ENCODE data around the gene GNAI2. TPM values are rescaled to one million over a fixed set of nuclear protein-coding genes. Genes with fewer than 3 reads are reported as not detected.
"Not testable (repeated sequence)": the region's sequence is repeated elsewhere in the genome, so short reads cannot be mapped to it uniquely, and the experiment has no call there.

GNAI2 gene
- total RNA-seq, 1 donor from 2014 or later = 237 TPM

GRCh38 chr3:50210176-50210509 lies 25.9 kb upstream of the GNAI2 start:
- Mint-ChIP-seq H3K27ac (no peak overlapping the region), H3K4me3 (no peak overlapping the region), H3K27me3 (ENCODE audit: insufficient read depth) (peaks cover 31% of the 10 kb centered on the region), H3K36me3 (ENCODE audit: low read depth) (no peaks in the 10 kb centered on the region), H3K9me3 (no peaks in the 10 kb centered on the region), H3K4me1 (ENCODE audit: low read depth) (peaks cover 4% of the 10 kb centered on the region)
- intact Hi-C loops (cut with micrococcal nuclease) = loop anchor here (1.0 kb wide), 1 partner anchor 12 kb away; no protein-coding TSS in a partner anchor
- no peak for DNase-seq (ENCODE audit: low spot score)

- DNase-seq (ENCODE audit: low spot score) = no peak
- intact Hi-C loops (cut with micrococcal nuclease) = loop anchor here (1.0 kb wide), 1 partner anchor 12 kb away; no protein-coding TSS in a partner anchor
- Mint-ChIP-seq H3K36me3 (ENCODE audit: low read depth) (no peaks in the 10 kb centered on the region), H3K27me3 (ENCODE audit: insufficient read depth) (peaks cover 30% of the 10 kb centered on the region), H3K4me3 (no peak overlapping the region), H3K4me1 (ENCODE audit: low read depth) (peaks cover 4% of the 10 kb centered on the region), H3K27ac (no peak overlapping the region), H3K9me3 (no peaks in the 10 kb centered on the region)
Measured at GRCh38 chr3:50210510-50211367, 25.3 kb upstream of the GNAI2 start.

- intact Hi-C loops (cut with micrococcal nuclease); H3K4me1 Mint-ChIP-seq (ENCODE audit: low read depth); H3K27ac Mint-ChIP-seq: not testable (repeated sequence)
Measured at GRCh38 chr3:50211368-50211717, 24.7 kb upstream of the GNAI2 start.

GRCh38 chr3:50211930-50212329 lies 24.1 kb upstream of the GNAI2 start:
- intact Hi-C loops (cut with micrococcal nuclease) = no loop called here
- Mint-ChIP-seq H3K36me3 (ENCODE audit: low read depth) (no peaks in the 10 kb centered on the region), H3K27ac (no peak overlapping the region), H3K4me3 (no peak overlapping the region), H3K9me3 (no peaks in the 10 kb centered on the region), H3K4me1 (ENCODE audit: low read depth) (peaks cover 4% of the 10 kb centered on the region), H3K27me3 (ENCODE audit: insufficient read depth) (peaks cover 22% of the 10 kb centered on the region)
- DNase-seq (ENCODE audit: low spot score) = no peak

More at GRCh38 chr3:50211368-50211717, 24.7 kb upstream of the GNAI2 start:
- H3K36me3 Mint-ChIP-seq (ENCODE audit: low read depth); H3K9me3 Mint-ChIP-seq; DNase-seq (ENCODE audit: low spot score); H3K4me3 Mint-ChIP-seq: not testable (repeated sequence)
- H3K27me3 Mint-ChIP-seq (ENCODE audit: insufficient read depth) = peaks cover 28% of the 10 kb centered on the region

- Mint-ChIP-seq H3K27me3 (ENCODE audit: insufficient read depth) (peaks cover 16% of the 10 kb centered on the region), H3K27ac (no peak overlapping the region), H3K9me3 (no peaks in the 10 kb centered on the region), H3K36me3 (ENCODE audit: low read depth) (no peaks in the 10 kb centered on the region), H3K4me3 (no peak overlapping the region), H3K4me1 (ENCODE audit: low read depth) (peaks cover 4% of the 10 kb centered on the region)
- no peak for DNase-seq (ENCODE audit: low spot score)
- intact Hi-C loops (cut with micrococcal nuclease) = no loop called here
Measured at GRCh38 chr3:50212502-50212901, 23.5 kb upstream of the GNAI2 start.

- H3K4me1 Mint-ChIP-seq (ENCODE audit: low read depth) = peaks cover 4% of the 10 kb centered on the region
- DNase-seq (ENCODE audit: low spot score) = no peak
- H3K27me3 Mint-ChIP-seq (ENCODE audit: insufficient read depth) = peaks cover 14% of the 10 kb centered on the region
- H3K9me3 Mint-ChIP-seq = no peaks in the 10 kb centered on the region
- intact Hi-C loops (cut with micrococcal nuclease) = no loop called here
- no peak overlapping the region for H3K27ac Mint-ChIP-seq
- no peaks in the 10 kb centered on the region for H3K36me3 Mint-ChIP-seq (ENCODE audit: low read depth)
- no peak overlapping the region for H3K4me3 Mint-ChIP-seq
Measured at GRCh38 chr3:50212971-50213370, 23.0 kb upstream of the GNAI2 start.

- no peaks in the 10 kb centered on the region for H3K36me3 Mint-ChIP-seq (ENCODE audit: low read depth)
- H3K4me3 Mint-ChIP-seq = no peak overlapping the region
- peaks cover 4% of the 10 kb centered on the region for H3K4me1 Mint-ChIP-seq (ENCODE audit: low read depth)
Measured at GRCh38 chr3:50213373-50213772, 22.6 kb upstream of the GNAI2 start.

GRCh38 chr3:50214824-50215223 lies 21.2 kb upstream of the GNAI2 start:
- H3K27ac Mint-ChIP-seq = no peak overlapping the region
- H3K9me3 Mint-ChIP-seq = no peaks in the 10 kb centered on the region
- intact Hi-C loops (cut with micrococcal nuclease) = no loop called here
- H3K36me3 Mint-ChIP-seq (ENCODE audit: low read depth) = no peaks in the 10 kb centered on the region
- H3K4me3 Mint-ChIP-seq = no peak overlapping the region
- no peak for DNase-seq (ENCODE audit: low spot score)
- peaks cover 4% of the 10 kb centered on the region for H3K4me1 Mint-ChIP-seq (ENCODE audit: low read depth)
- H3K27me3 Mint-ChIP-seq (ENCODE audit: insufficient read depth) = peaks cover 7% of the 10 kb centered on the region

More at GRCh38 chr3:50213373-50213772, 22.6 kb upstream of the GNAI2 start:
- no peak for DNase-seq (ENCODE audit: low spot score)
- H3K27ac Mint-ChIP-seq = no peak overlapping the region
- intact Hi-C loops (cut with micrococcal nuclease) = no loop called here
- no peaks in the 10 kb centered on the region for H3K9me3 Mint-ChIP-seq
- H3K27me3 Mint-ChIP-seq (ENCODE audit: insufficient read depth) = peaks cover 14% of the 10 kb centered on the region

- H3K36me3 Mint-ChIP-seq (ENCODE audit: low read depth) = no peaks in the 10 kb centered on the region
- DNase-seq (ENCODE audit: low spot score) = no peak
- intact Hi-C loops (cut with micrococcal nuclease) = no loop called here
- no peak overlapping the region for H3K4me3 Mint-ChIP-seq
- peaks cover 5% of the 10 kb centered on the region for H3K27me3 Mint-ChIP-seq (ENCODE audit: insufficient read depth)
- no peak overlapping the region for H3K27ac Mint-ChIP-seq
- H3K9me3 Mint-ChIP-seq = no peaks in the 10 kb centered on the region
- peaks cover 4% of the 10 kb centered on the region for H3K4me1 Mint-ChIP-seq (ENCODE audit: low read depth)
Measured at GRCh38 chr3:50215529-50215928, 20.5 kb upstream of the GNAI2 start.

GRCh38 chr3:50217681-50218080 lies 18.3 kb upstream of the GNAI2 start:
- Mint-ChIP-seq H3K27me3 (ENCODE audit: insufficient read depth) (peaks cover 5% of the 10 kb centered on the region), H3K27ac (no peak overlapping the region), H3K4me3 (no peak overlapping the region), H3K9me3 (no peaks in the 10 kb centered on the region), H3K4me1 (ENCODE audit: low read depth) (no peaks in the 10 kb centered on the region), H3K36me3 (ENCODE audit: low read depth) (no peaks in the 10 kb centered on the region)
- intact Hi-C loops (cut with micrococcal nuclease) = no loop called here
- no peak for DNase-seq (ENCODE audit: low spot score)

- Mint-ChIP-seq H3K9me3 (no peaks in the 10 kb centered on the region), H3K4me1 (ENCODE audit: low read depth) (no peaks in the 10 kb centered on the region), H3K36me3 (ENCODE audit: low read depth) (no peaks in the 10 kb centered on the region), H3K27ac (no peak overlapping the region), H3K4me3 (no peak overlapping the region), H3K27me3 (ENCODE audit: insufficient read depth) (peaks cover 8% of the 10 kb centered on the region)
- no peak for DNase-seq (ENCODE audit: low spot score)
- intact Hi-C loops (cut with micrococcal nuclease) = no loop called here
Measured at GRCh38 chr3:50218448-50218847, 17.6 kb upstream of the GNAI2 start.

GRCh38 chr3:50219285-50219684 lies 16.7 kb upstream of the GNAI2 start:
- DNase-seq (ENCODE audit: low spot score) = no peak
- Mint-ChIP-seq H3K27me3 (ENCODE audit: insufficient read depth) (peaks cover 12% of the 10 kb centered on the region), H3K4me1 (ENCODE audit: low read depth) (no peaks in the 10 kb centered on the region), H3K4me3 (no peak overlapping the region), H3K9me3 (no peaks in the 10 kb centered on the region), H3K36me3 (ENCODE audit: low read depth) (no peaks in the 10 kb centered on the region), H3K27ac (no peak overlapping the region)
- intact Hi-C loops (cut with micrococcal nuclease) = no loop called here

- Mint-ChIP-seq H3K9me3 (no peaks in the 10 kb centered on the region), H3K27ac (no peak overlapping the region), H3K27me3 (ENCODE audit: insufficient read depth) (peaks cover 15% of the 10 kb centered on the region), H3K36me3 (ENCODE audit: low read depth) (no peaks in the 10 kb centered on the region), H3K4me3 (no peak overlapping the region), H3K4me1 (ENCODE audit: low read depth) (no peaks in the 10 kb centered on the region)
- intact Hi-C loops (cut with micrococcal nuclease) = no loop called here
- no peak for DNase-seq (ENCODE audit: low spot score)
Measured at GRCh38 chr3:50220109-50220508, 15.9 kb upstream of the GNAI2 start.

GRCh38 chr3:50221051-50221410 lies 15.0 kb upstream of the GNAI2 start:
- intact Hi-C loops (cut with micrococcal nuclease) = no loop called here
- Mint-ChIP-seq H3K4me3 (no peak overlapping the region), H3K4me1 (ENCODE audit: low read depth) (peaks cover 8% of the 10 kb centered on the region), H3K27ac (no peak overlapping the region), H3K27me3 (ENCODE audit: insufficient read depth) (peaks cover 15% of the 10 kb centered on the region), H3K36me3 (ENCODE audit: low read depth) (no peaks in the 10 kb centered on the region), H3K9me3 (no peaks in the 10 kb centered on the region)
- DNase-seq (ENCODE audit: low spot score) = no peak

All from activated T-helper 1 cell treated with anti-CD3 and anti-CD28 coated beads, Interleukin-12 subunit alpha, Interleukin-12 subunit beta, Interleukin-2, Interleukin-4 antibody, amounts not matched to agents 30 ng/mL and 10 ng/mL and 1 ng/mL, durations not matched to agents 14 hours and 24 hours and 36 hours (primary cell).